ENCODE results near the gene POLL.

Gene POLL

DNA sequence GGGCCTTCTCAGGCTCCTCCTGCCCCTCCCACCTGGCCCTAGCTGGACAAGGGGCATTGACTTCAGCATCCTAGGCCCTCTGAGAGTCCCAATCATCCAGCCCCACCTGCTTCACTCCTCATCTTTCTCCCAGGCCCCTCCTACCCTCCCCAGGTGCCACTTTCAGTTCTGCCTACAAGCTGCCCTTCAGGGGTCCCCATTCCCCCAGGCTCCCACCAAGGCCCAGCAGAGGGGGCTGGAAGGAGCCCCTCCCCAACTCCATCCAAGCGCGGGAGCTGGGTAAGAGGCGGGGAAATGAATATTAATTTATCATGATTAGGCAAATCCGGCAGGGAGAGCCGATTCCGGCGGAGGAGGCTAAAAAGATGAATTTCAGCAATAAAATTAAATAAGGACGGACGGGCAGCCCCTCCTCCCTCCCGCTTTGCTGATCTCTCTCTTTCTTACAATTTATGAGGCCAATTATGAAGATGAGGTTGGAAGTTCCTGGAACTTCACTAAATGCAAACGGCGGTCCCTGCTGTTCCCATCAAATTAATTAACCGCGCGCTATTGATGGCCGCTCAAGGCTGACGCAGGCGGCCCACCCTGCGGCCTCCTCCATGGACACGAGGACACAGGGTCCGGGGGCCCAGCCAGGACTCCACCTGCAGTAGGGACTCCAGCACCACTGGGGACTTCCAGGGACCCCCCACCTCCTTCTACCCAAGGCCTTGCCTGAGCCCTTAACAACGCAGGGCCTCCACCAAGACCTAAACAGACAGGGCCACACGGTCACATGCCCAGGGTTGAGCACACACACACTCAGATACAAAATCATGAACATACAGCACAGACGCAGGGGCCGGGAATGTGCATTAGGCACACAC lies 13.9 kb downstream of the POLL start:
- no peak for DNase-seq (ENCODE audit: low spot score)

DNA sequence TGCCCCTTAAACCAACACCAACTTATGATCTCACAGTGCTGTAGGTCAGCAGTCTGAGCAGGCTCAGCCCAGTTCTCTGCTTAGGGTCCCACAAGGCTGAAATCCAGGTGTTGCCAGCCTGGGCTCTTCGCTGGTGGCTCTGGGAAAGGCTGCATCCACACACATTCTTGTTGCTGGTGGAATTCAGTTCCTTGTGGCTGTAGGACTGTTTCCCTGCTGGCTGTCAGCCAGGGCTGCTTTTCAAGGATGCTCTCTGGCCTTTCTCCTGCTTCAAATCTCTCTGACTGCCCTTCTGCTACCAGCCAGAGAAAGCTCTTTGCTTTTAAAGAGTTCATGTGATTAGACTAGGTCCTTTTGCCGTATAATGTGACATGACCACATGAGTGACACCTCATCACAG lies 15.3 kb downstream of the POLL start:
- DNase-seq (ENCODE audit: low spot score), result no peak

DNA sequence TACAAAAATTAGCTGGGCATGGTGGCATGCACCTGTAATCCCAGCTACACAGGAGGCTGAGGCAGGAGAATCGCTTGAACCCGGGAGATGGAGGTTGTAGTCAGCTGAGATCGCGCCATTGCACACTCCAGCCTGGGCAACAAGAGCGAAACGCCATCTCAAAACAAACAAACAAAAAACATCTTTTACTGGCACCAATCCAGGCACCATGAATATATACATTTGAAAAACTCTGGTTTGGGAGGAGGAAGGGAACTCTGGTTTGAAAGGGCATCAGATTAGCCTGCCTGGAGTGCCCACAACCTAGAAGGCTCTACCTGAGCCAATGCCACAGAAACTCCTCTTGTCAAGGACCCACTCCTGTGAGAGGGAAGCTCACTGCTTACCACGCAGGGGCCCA lies 15.9 kb downstream of the POLL start:
- DNase-seq (ENCODE audit: low spot score), result no peak

DNA sequence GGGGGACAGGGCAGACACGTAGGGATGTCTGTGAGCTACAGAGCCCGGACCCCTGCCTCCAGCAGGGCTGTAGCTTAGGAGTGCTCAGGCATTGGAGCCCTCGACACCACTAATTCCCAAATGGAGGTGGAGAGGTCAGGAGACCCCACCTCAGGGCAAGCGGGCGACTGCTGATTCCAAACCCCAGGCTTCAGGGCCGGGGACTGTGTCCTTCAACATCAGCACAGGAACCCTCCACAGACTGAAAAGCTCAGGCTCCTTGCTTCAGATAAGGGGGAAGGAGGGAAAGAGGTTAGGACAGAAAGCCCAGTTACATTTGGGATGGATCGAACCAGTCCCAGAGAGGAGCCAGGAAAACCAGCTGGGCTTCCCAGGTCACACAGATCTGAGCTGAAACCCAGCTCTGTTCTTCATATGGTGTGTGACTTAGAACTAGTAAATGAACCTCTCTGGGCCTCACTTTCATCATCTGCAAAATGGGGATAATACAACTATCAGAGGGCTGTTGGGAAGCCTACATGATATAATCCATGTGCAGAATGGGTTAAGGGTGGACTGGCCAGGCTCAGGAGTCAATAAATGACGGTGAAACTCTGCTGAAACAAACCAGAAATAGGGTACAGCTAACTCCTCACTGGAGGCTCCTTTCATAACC lies 16.7 kb downstream of the POLL start:
- DNase-seq (ENCODE audit: low spot score), result no peak

DNA sequence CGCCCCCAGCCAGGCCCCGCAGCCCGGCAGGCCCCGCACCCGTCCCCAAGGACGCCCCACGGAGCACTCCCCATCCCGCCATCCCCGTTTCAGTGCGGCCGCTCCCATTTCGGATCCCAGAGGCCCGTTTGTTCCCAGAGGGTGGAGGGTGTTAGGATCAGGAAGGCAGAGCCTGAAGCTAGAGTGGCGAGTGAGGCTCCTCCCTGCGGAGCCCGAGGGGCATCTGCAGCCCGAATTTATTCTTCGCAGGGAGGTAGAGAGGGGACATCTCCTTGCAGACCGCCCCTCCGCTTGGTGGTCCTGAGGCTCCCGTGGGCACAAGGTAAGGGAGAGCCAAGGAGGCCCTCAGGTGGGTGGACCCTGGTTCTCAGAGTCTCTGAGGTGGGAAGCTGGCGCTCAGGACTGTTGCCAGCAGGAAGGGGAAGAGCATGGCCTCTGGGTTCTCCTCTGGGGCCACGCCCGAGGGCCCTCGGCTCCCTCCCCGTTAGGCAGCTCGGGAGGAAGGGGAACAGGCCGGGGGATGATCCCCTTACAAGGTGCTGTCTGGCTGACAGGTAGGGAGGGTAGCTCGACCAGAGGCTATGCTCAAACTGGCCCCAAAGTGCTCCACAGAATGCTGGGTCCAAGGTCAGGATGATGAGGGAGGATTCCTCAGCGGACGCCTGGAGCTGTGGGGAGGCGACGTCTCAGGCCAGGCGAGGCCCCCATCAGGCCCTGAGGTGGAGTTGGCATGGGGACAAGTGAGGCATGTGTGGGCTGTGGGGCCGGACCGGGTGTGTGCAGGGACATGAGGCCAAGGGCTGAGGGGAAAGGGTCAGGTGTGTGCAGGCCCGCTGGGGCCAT lies 17.4 kb downstream of the POLL start:
- DNase-seq (ENCODE audit: low spot score), result no peak

DNA sequence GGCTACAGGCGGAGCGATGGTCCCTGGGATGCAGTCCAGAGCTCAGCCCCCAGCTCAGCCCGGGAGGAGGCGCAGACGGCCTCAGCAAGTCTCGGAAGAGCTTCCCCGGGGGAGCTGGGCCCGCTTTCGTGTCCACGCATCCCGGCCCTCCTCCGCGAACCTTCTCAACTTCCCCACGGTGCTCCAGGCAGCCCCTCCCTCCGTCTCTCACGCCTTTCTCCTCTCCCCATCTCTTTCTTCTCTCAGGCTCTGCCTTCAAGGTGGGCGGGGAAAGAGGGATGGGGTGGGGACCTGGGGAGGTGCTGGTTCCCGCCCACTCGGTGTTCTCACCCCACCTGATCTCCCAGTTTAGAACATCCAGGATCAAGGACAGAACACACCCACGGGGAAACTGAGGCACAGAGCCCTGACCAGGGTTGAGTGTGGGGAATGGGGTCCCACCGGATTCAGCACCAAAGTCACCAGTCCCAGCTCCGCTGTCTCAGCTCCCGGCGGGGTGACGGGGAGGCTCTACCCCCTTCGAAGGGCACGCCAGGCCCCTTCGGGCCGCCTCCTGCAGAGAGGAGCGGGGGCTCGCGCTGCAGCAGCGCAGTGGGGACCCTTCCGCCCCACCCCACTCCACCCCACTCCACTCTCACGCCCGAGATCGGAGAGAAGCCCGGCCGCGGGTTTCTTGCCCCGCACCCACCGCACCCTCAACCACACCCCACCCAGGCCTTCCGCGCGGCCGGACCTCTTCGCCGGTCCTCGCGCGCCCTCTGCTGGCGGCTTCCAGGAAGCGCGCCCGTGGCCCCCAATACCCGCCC lies 18.2 kb downstream of the POLL start:
- peak; percentile 91 for DNase-seq (ENCODE audit: low spot score)

DNA sequence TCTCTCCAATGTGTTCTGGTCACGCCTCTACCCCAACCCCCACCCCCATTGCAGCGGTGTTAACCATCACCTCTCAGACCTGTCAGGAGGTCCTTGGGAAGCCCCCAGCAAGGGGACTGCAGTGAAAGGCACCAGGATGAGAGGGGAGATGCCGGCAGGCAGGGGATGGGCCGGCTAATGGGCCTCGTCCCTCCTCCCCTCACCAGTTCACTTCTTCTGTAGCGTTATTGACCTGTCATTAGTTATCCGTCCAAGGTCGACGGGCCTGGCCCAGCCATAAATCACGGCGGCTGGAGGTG lies 18.8 kb downstream of the POLL start:
- DNase-seq (ENCODE audit: low spot score), result no peak

DNA sequence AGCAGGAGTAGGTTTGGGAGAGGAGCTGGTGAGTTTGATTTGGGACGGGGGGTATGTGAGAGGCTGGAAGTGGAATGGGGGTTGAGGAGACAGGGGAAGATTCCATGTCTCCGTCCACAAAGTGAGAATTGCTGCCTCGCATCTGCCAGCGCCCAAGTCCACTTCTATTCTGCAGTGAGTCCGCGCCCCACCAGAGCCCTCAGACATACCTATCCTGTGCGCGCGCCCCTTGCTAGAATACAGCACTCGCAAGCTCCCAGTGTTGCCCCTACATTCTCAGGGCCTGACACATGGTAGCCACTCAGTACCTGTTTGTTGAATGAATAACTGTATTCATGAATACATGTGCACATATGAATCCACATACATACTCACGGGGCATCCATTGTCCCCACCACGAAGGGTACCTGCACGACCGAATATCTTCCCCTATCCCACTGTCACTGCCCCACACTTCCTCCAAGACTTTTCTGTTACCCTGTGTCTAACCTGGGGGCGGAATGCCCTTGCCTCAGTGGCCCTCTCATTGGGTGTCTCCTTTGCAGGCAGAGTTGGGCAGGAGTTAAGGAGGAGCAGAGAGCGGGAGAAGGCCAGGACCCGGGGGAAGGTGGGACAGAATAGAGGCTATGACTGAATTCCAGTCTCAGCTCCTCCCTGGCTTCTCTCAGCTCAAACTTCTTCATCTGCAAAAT lies 19.9 kb downstream of the POLL start:
- DNase-seq (ENCODE audit: low spot score), result no peak

DNA sequence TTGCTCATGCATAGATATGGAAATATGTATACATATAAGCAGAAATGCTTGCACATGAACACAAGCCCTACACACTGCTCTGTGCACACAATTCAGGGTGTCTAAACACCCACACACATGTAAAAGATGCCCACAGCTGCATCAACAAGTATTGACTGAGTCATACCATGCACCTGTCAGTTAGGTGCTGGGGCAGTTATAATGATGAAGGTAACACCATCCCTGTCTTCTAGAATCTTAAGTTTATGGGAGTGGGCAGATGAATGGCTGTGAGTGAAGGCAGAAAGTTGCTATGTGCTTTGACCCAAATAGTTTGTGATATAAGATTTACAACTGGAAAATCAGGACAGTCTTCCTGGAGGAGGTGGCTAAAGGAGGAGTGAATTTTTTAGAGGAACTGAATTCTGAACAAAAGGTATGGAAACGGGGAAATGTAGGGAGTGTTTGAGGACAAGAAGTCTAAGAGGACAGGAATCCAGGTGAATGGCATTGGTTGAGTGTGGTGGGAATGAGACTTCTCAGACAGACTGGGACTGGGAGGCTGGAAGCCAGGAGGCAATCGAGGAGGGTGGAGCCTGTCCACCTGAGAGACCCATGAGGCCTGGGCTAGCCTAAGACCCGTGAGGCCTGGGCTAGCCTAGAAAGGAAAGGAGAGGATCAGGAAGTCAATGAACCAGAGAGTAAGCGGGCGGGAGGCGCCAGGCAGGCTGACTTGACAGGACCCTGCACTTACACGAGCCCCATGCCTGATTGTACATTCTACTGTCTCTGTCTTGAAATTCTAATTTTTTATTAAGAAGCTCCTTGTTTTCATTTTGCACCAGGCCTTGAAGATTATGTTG lies 20.7 kb downstream of the POLL start:
- DNase-seq (ENCODE audit: low spot score), result no peak

DNA sequence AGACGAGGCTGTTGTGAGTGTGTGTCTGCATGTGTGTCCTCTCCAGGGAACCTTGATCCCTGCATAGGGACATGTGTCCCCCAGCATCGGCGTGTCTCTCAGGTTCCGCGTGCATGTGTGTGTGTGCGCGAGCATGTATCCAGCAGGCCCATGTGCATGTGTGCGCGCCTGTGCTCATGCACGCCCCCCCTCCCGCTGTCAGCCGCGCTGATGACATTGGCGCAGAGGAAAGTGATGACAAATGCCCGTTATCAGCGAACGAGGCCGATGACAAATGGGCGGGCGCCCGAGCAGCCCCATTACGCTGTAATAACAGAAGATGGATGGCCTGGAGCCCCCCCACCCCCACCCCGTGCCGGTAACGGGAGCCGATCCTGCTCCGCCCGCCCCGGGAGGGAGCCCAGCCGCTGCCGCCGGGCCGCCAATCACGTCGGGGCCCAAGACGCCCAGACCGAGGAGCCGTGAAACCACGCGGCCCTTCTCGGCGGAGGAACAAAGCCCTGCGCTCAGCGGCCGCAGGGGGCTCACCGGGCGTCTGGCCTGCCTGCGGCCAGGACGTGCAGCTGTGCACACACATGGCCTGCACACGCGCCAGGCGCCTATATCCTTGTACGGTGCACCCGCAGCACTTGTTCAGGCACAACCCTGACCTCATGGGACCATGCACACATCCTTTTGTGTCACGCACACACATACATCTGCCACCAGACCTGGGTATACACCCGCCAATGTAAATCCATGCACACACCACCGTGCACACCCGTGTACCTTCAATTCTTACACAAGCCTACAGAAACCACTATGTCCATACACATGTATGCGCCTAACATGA lies 21.5 kb downstream of the POLL start:
- DNase-seq (ENCODE audit: low spot score), result no peak

DNA sequence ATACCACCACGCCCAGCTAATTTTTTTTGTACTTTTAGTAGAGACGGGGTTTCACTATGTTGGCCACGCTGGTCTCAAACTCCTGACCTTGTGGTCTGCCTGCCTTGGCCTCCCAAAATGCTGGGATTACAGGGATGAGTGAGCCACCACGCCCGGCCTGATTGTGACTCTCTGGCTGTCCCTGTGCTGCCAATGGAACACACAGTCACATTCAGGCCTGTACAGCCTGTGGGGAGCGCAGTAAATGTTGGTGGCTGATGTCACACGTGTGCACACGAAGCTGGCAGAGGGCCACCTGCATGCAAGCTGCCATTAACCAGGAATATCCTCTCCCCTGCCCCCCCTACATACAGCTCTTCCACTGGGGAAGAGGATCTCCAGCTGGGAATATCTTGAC lies 22.1 kb downstream of the POLL start:
- DNase-seq (ENCODE audit: low spot score), result no peak

DNA sequence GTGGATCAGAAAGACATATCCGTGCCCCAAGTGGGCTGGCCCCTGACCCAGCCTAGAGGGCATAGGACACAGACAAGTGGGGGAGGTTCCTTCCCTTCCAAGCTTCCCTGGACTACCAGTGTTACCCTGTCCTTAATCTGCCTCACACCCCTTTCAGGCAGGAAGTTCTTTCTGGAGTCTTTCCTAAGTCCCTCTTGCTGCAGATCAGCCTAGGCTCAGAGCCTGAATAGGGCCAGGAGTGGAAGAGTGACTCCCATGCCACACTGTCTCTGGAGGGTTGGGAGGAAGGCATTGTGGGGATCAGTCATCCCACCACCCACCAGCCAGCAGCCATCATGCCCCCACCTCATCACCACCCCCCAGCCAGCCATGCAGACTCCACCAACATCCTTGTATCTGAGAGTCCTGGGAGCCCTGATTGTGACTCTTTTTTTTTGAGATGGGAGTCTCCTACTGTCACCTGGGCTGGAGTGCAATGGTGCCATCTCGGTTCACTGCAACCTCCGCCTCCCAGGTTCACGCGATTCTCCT lies 22.6 kb downstream of the POLL start:
- DNase-seq (ENCODE audit: low spot score), result no peak

DNA sequence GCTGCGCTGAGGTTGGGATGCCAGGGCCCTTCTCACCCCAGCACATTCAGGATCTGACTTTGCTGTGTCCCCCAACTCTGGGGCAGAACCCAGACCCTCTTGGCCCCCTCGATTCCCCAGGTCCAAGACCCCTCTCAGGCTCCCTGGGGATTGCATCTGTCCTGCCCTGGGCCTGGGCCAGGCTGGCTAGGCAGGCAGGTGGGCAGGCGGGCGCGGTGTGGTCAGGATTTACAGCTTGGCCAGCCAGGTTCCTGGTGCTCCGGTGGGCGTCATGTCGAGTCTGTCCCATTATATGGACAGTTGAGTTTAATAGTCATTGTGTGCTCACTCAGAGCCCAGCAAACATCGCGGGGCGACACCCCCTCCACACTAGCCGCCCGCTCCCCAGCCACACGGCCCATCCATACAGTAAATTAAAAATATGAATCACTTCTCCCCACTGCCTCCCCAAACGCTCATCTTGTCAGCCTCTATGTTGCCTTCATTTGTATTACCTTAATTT lies 23.5 kb downstream of the POLL start:
- DNase-seq (ENCODE audit: low spot score), result no peak

DNA sequence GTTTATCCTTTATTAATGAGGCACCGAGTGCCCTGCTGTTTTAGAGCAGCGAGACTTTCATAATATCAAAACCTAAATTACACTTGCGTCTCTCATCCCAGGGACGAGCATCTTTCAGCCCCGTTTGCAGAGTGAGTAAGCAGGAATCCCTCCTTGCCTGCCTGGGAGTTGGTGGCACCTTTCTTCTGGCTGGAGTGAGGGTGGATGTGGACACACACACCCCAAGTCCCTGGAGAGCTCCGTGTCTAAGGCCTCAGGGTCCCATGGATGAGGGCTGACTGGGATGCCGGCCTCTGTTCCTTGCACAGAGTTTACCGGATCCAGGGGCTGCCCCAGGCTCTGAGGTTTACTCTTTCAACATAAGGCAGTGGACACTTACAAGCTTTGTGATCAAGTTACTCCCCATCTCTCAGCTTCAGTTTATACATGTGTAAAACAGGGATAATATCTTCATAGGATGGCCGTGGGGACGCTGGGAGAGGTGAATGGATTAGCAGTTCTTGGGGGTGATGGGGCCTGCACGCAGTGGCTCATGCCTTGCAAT lies 24.5 kb downstream of the POLL start:
- DNase-seq (ENCODE audit: low spot score), result no peak

DNA sequence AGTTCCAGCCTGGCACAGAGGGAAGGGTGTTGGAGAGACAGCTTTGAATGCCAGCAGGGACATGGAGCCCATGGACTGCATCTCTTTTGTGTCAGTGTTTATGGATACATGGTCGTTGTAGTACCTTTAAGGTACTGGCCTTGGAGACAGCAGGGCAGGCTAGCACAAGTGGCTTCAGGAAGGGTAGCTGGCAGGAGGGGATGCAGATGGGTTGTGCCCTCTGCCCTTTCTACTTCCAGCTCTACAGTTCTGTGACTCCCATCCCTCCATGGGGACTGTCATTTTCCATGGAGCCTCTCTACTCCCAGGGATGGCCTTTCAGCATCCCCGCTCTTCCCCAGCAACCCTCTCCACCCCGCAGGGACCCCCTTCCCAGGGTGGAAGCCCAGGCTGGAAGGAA lies 25.1 kb downstream of the POLL start:
- DNase-seq (ENCODE audit: low spot score), result no peak

DNA sequence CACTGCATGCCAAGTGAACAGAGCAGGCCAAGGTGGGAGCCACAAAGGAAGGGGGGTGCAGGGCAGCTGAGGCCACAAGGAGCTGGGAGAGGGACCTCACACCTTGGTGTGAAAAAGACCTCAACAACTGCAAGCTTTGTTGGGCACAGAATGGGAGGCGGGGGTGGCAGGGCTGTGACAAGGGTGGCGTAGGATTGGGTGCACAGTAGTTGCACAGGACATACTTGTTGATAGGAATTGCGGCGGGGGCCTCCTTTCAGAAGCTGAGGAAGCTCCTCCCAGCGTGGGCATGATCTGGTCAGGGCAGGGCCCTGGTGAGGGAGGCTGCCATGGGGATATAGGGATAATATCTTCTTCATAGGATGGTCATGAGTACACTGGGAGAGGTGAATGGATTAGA lies 25.8 kb downstream of the POLL start:
- no peak for DNase-seq (ENCODE audit: low spot score)

DNA sequence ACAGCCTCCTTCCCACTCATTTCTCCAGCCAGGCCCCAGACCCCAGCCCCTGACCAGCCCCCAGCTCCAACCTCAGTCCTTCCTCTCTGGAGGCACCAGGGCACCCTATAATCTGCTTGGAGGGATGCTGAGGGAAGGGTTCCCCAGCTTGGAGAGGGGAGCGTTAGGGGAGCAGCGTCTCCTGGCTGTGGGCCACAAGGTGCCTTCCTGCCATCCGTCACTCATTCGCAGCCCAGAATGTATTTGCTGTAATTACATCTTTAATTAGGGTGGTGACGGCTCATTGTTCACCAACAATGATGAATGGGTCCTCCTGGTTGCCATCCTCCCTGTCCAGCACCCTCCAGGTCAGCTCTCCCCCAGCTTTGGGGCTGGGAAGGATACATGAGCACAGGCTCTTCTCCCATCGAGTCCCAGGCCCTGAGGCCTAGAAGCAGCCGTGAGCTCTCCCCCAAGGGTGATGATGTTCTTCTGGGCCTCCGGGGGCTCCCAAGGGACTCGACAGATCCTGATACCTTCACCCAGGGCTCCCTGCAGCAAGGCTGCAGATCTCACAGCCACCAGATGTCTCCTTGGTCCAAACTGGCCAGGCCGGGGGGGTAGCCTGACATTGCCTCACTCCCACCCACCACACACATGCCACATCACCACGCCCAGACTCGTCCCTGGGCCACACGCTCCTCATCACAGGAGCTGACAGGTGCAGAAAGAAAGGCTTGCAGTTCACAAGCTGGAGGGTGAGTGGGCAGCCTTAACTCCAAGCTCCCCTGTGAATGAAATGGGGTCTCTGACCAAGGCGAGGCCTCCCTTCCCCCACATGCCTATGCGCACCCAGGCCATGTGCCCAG lies 26.8 kb downstream of the POLL start:
- DNase-seq (ENCODE audit: low spot score), result no peak
